Endothelial cell of umbilical vein (primary cell): Measurements from ENCODE around the gene ADAMTS6. TPM values are rescaled to one million over a fixed set of nuclear protein-coding genes. Genes with fewer than 3 reads are reported as not detected.

Experiments
- BruUV-seq: library from RNA; stranded (reverse); fragments of 400-500 nt; replicated peaks from 2 replicates; lab custom pipeline; 2021; lab: Mats Ljungman, UMichigan
- CTCF ChIA-PET: fragments of 300-600, 350-600 bp; sonication (Branson Sonifier 250); formaldehyde crosslinking; loops from one replicate; lab custom pipeline; 2021; ENCODE audit warnings: antibody characterized with exemption, inconsistent platforms; lab: Charles Lee
- POLR2A ChIA-PET: fragments of 300-600, 350-600 bp; sonication (Branson Sonifier 250); formaldehyde crosslinking; loops from one replicate; lab custom pipeline; 2021; ENCODE audit warnings: antibody characterized with exemption, inconsistent platforms; lab: Charles Lee
- DNase-seq: peaks from one replicate; pipeline ENCODE4 v3.0.0-alpha.2; 2011; ENCODE audit warnings: low read depth, low spot score
- FAIRE-seq: peaks from 2 replicates; lab custom pipeline; 2011; peaks lifted over from hg19 to GRCh38; lab: Jason Lieb, UNC
- H2AFZ ChIP-seq: 2 replicates; pipeline ENCODE4 v1.6.0; 2012; ENCODE audit warnings: low read depth, low read length, control low read depth, inconsistent platforms
- H3K27ac ChIP-seq: 2 replicates; pipeline ENCODE4 v1.5.1; 2011; ENCODE audit warnings: low read depth, mild to moderate bottlenecking, control low read depth, low read length, moderate library complexity; ENCODE audit not compliant: insufficient read depth
- H3K27me3 ChIP-seq, 2 experiments: 2 replicates each; pipeline versions ENCODE4 v1.6.0 to v1.6.1; 2011; ENCODE audit warnings: low read length in 2 of 2, mixed read lengths in 1 of 2; ENCODE audit not compliant: control insufficient read depth in 2 of 2, insufficient read depth in 2 of 2
- H3K36me3 ChIP-seq, 2 experiments: 2 replicates in 1 of 2; 3 replicates in 1 of 2; pipeline ENCODE4 v1.5.1; 2011; ENCODE audit warnings: low read length in 2 of 2, mild to moderate bottlenecking in 1 of 2, moderate library complexity in 1 of 2; ENCODE audit not compliant: control insufficient read depth in 2 of 2, insufficient read depth in 2 of 2; ENCODE audit errors: extremely low read depth in 1 of 2
- H3K4me1 ChIP-seq: 3 replicates; pipeline ENCODE4 v1.5.1; 2011; ENCODE audit warnings: mild to moderate bottlenecking, low read length; ENCODE audit not compliant: control insufficient read depth, insufficient read depth; ENCODE audit errors: extremely low read depth
- H3K4me2 ChIP-seq: 2 replicates; pipeline ENCODE4 v1.6.1; 2011; ENCODE audit warnings: low read length, control low read depth, mixed read lengths; ENCODE audit not compliant: insufficient read depth
- H3K4me3 ChIP-seq, 3 experiments: fragments of 200-600 bp in 1 of 3; sonication (generic), shearing (Covaris generic) in 1 of 3; replicated peaks in 1 of 3; 2 replicates each; pipeline ENCODE4 v1.5.1; 2011 to 2016; ENCODE audit warnings: control low read depth in 3 of 3, low read length in 3 of 3, mild to moderate bottlenecking in 2 of 3, inconsistent platforms in 1 of 3, low read depth in 1 of 3, moderate library complexity in 1 of 3; ENCODE audit not compliant: insufficient read depth in 1 of 3
- H3K79me2 ChIP-seq: 2 replicates; pipeline ENCODE4 v1.6.0; 2012; ENCODE audit warnings: low read length, inconsistent platforms; ENCODE audit not compliant: control insufficient read depth, insufficient read depth
- H3K9ac ChIP-seq: replicated peaks from 2 replicates; pipeline ENCODE3; 2011; ENCODE audit warnings: low read length, control low read depth; ENCODE audit not compliant: insufficient read depth; ENCODE audit errors: extremely low read depth
- H3K9me1 ChIP-seq: replicated peaks from 3 replicates; pipeline ENCODE4 v1.6.0; 2011; ENCODE audit warnings: mild to moderate bottlenecking, low read length; ENCODE audit not compliant: control insufficient read depth, insufficient read depth; ENCODE audit errors: extremely low read depth
- H3K9me3 ChIP-seq: replicated peaks from 2 replicates; pipeline ENCODE4 v1.5.1; 2012; ENCODE audit warnings: low read length, inconsistent platforms; ENCODE audit not compliant: control insufficient read depth, insufficient read depth
- H4K20me1 ChIP-seq: replicated peaks from 2 replicates; pipeline ENCODE3; 2011; ENCODE audit warnings: mild to moderate bottlenecking, low read length; ENCODE audit not compliant: control insufficient read depth, insufficient read depth; ENCODE audit errors: extremely low read depth
- EZH2 ChIP-seq: IDR thresholded peaks from 2 replicates; pipeline ENCODE4 v1.6.1; 2012; ENCODE audit warnings: borderline replicate concordance, low read depth, mild to moderate bottlenecking, moderate library complexity, low read length, inconsistent platforms; ENCODE audit not compliant: severe bottlenecking
- FOS ChIP-seq: IDR thresholded peaks from 2 replicates; pipeline ENCODE4 v1.6.1; 2011; ENCODE audit warnings: mild to moderate bottlenecking, low read length, moderate library complexity, borderline replicate concordance; ENCODE audit not compliant: insufficient read depth
- GATA2 ChIP-seq: IDR thresholded peaks from 2 replicates; pipeline ENCODE4 v1.7.0; 2011; ENCODE audit warnings: low read depth, mild to moderate bottlenecking, moderate library complexity, mixed read lengths, low read length; ENCODE audit not compliant: insufficient read length, insufficient read depth
- JUN ChIP-seq: IDR thresholded peaks from 2 replicates; pipeline ENCODE4 v1.6.1; 2011; ENCODE audit warnings: borderline replicate concordance, low read depth; ENCODE audit not compliant: insufficient read length, insufficient read depth
- MYC ChIP-seq: IDR thresholded peaks from one replicate; pipeline ENCODE4 v1.6.1; 2011; ENCODE audit warnings: mild to moderate bottlenecking, low read depth, low read length
- POLR2A ChIP-seq: IDR thresholded peaks from 2 replicates; pipeline ENCODE4 v1.6.1; 2012; ENCODE audit warnings: low read depth, mild to moderate bottlenecking, control low read depth, low read length
- POLR2AphosphoS5 ChIP-seq: IDR thresholded peaks from 2 replicates; pipeline ENCODE4 v1.6.1; 2012; ENCODE audit warnings: low read depth, mild to moderate bottlenecking, control low read depth, low read length, moderate library complexity; ENCODE audit not compliant: insufficient read depth
- dilution Hi-C: fragments of 300-500 bp; cut with MboI; formaldehyde crosslinking; loops from one replicate; pipeline ENCODE4 v1.15.0; 2019; ENCODE audit warnings: low sequenced_read_pairs; ENCODE audit not compliant: extremely low pct_ligation_motif_present
- intact Hi-C: fragments of 100-400 bp; cut with micrococcal nuclease; formaldehyde crosslinking; loops from one replicate; pipeline ENCODE4 v1.10.0; 2022
- polyA plus RNA-seq, 4 experiments: library from polyadenylated mRNA; depleted of rRNA in 3 of 4; stranded (reverse) in 3 of 4; unstranded in 1 of 4; fragments of >200 nt; gene quantifications; 2 replicates each; pipeline versions ENCODE4 v1.2.1 to v1.2.3, GENCODE V29; 2011 to 2012; ENCODE audit warnings: missing spikeins in 1 of 4
- total RNA-seq: library from RNA; stranded (reverse); gene quantifications from 2 replicates; pipeline ENCODE4 v1.2.3, GENCODE V29; 2021
- TF ChIP-seq, protein P1 (sequence below), 2 donors: IDR thresholded peaks; 1 replicate in 1 of 2; 2 replicates in 1 of 2; pipeline ENCODE4 v1.5.1; 2011; ENCODE audit warnings: low read length in 2 of 2, mild to moderate bottlenecking in 2 of 2, moderate library complexity in 2 of 2, control low read depth in 1 of 2, inconsistent platforms in 1 of 2, low read depth in 1 of 2; ENCODE audit not compliant: insufficient read depth in 1 of 2; ENCODE audit errors: extremely low read depth in 1 of 2

Gene ADAMTS6
- total and polyA plus RNA-seq, 2 donors (not counting 3 experiments of a cell fraction or from before 2014, with no cell fraction given) = 20.4 to 43.4 TPM

DNA sequence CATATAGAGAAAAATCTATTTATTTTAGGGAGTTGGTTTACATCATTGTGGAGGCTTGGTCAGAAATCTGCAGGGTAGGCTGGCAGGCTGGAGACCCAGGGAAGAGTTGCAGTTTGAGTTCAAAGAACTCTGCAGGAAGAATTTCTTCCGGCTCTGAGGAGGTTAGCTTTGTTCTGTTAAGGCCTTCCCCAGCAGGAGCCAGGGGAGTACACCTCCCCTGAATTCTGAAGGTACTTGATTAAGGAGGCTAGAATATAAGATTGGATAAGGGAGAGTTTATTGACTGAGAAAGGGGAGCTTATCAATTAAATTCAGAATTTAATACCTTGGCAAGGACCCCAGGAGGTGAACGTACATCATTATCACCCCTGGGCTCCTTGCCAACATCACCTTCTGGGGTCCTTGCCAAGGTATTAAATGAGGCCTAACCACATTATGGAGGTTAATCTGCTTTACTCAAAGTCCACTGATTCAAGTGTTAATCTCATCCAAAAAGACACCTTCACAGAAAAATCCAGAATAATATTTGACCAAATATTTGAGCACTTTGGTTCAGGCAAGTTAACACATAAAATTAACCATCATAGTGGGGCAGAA is 361.3 kb downstream of the ADAMTS6 start:
- ChIA-PET POLR2A (no interaction called here), CTCF (no interaction called here)
- Histone ChIP-seq H3K36me3 (no peaks in the 10 kb centered on the region), H4K20me1 (no peaks in the 10 kb centered on the region), H3K27me3 (no peaks in the 10 kb centered on the region), H3K9me3 (no peaks in the 10 kb centered on the region), H3K4me3 (no peak overlapping the region), H3K4me2 (no peak overlapping the region), H3K79me2 (no peaks in the 10 kb centered on the region), H2AFZ (no peak overlapping the region), H3K27ac (no peak overlapping the region), H3K9ac (no peak overlapping the region), H3K4me1 (no peaks in the 10 kb centered on the region), H3K9me1 (no peaks in the 10 kb centered on the region)
- no TSS peak for BruUV-seq
- TF ChIP-seq MYC = no peak
- TF ChIP-seq, protein P1, sequence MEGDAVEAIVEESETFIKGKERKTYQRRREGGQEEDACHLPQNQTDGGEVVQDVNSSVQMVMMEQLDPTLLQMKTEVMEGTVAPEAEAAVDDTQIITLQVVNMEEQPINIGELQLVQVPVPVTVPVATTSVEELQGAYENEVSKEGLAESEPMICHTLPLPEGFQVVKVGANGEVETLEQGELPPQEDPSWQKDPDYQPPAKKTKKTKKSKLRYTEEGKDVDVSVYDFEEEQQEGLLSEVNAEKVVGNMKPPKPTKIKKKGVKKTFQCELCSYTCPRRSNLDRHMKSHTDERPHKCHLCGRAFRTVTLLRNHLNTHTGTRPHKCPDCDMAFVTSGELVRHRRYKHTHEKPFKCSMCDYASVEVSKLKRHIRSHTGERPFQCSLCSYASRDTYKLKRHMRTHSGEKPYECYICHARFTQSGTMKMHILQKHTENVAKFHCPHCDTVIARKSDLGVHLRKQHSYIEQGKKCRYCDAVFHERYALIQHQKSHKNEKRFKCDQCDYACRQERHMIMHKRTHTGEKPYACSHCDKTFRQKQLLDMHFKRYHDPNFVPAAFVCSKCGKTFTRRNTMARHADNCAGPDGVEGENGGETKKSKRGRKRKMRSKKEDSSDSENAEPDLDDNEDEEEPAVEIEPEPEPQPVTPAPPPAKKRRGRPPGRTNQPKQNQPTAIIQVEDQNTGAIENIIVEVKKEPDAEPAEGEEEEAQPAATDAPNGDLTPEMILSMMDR (IDR thresholded peaks at IDR 0.05; ENCODE audit: extremely low read depth in 1 of 2, insufficient read depth in 1 of 2, low read depth in 1 of 2, low read length in 2 of 2) = no peak
- no peak for TF ChIP-seq POLR2AphosphoS5
- TF ChIP-seq EZH2 = no peak
- no peak for TF ChIP-seq JUN
- no peak for TF ChIP-seq FOS
- no peak for TF ChIP-seq GATA2
- no peak for TF ChIP-seq POLR2A
- DNase-seq (no peak), FAIRE-seq (no peak)
- dilution Hi-C loops (no loop called here), intact Hi-C loops (no loop called here)
